Peyer's patch (tissue), 4 donors: ENCODE results near the gene DOCK2. TPM values are rescaled to one million over a fixed set of nuclear protein-coding genes. Genes with fewer than 3 reads are reported as not detected.
"Not testable (repeated sequence)": the region's sequence is repeated elsewhere in the genome, so short reads cannot be mapped to it uniquely, and the experiment has no call there.

ENCODE experiments used
- DNase-seq, 3 donors: peaks; one replicate each; pipeline ENCODE4 v3.0.0-alpha.2; 2017 to 2019
- H3K27ac ChIP-seq, 4 donors: fragments of 200-600 bp; sonication (generic); one replicate each; pipeline ENCODE4 v1.5.1; 2016 to 2019
- H3K27me3 ChIP-seq, 2 donors: fragments of 200-600 bp; sonication (generic); one replicate each; pipeline ENCODE4 v1.5.1; 2019
- H3K36me3 ChIP-seq, 3 donors: fragments of 200-600 bp; sonication (generic); one replicate each; pipeline ENCODE4 v1.5.1; 2016 to 2019
- H3K4me1 ChIP-seq, 4 donors: fragments of 200-600 bp; sonication (generic); one replicate each; pipeline ENCODE4 v1.5.1; 2016 to 2019
- H3K4me3 ChIP-seq, 4 donors: fragments of 200-600 bp; sonication (generic); 1 replicate in 3 of 4; 2 replicates in 1 of 4; pipeline ENCODE4 v1.5.1; 2016 to 2019; ENCODE audit warnings: mild to moderate bottlenecking in 1 of 4
- H3K9me3 ChIP-seq, 4 donors: fragments of 200-600 bp; sonication (generic); one replicate each; pipeline ENCODE4 v1.5.1; 2016 to 2019; ENCODE audit warnings: mild to moderate bottlenecking in 1 of 4
- CTCF ChIP-seq, 6 experiments: fragments of 450-650 bp in 4 of 6; fragments of 200-600 bp in 2 of 6; sonication (generic) in 1 of 6; IDR thresholded peaks; one replicate each; pipeline ENCODE4 v1.5.1; 2017 to 2019; ENCODE audit warnings: antibody characterized with exemption in 6 of 6, mild to moderate bottlenecking in 3 of 6, moderate library complexity in 1 of 6
- POLR2A ChIP-seq, 2 donors: fragments of 450-650 bp; IDR thresholded peaks; one replicate each; pipeline ENCODE4 v1.5.1; 2017; ENCODE audit warnings: antibody characterized with exemption in 2 of 2, mild to moderate bottlenecking in 2 of 2, moderate library complexity in 2 of 2
- total RNA-seq, 4 donors: library from RNA; depleted of rRNA; stranded (reverse); fragments of >200 nt; gene quantifications; one replicate each; pipeline ENCODE4 v1.1.0, GENCODE V29; 2016

Gene DOCK2
- total RNA-seq, 4 donors from 2014 or later: 13.8 to 200 (median 17.8) TPM

- Histone ChIP-seq H3K4me1 (no peaks in the 10 kb centered on the region), H3K4me3 (no peak overlapping the region), H3K9me3 (no peaks in the 10 kb centered on the region), H3K27ac (no peak overlapping the region), H3K36me3 (no peaks in the 10 kb centered on the region), H3K27me3 (no peaks in the 10 kb centered on the region)
- TF ChIP-seq CTCF (IDR thresholded peaks at IDR 0.05): no peak
- TF ChIP-seq POLR2A (IDR thresholded peaks at IDR 0.05): no peak
- no peak for DNase-seq
Observed at GRCh38 chr5:169826618-169827017, 189.5 kb downstream of the DOCK2 start.

- no peaks in the 10 kb centered on the region for H3K9me3 ChIP-seq
- no peak overlapping the region for H3K27ac ChIP-seq
- H3K4me3 ChIP-seq: no peak overlapping the region
- H3K36me3 ChIP-seq: no peaks in the 10 kb centered on the region
- no peaks in the 10 kb centered on the region for H3K4me1 ChIP-seq
- DNase-seq: no peak
- no peak for TF ChIP-seq POLR2A (IDR thresholded peaks at IDR 0.05)
- TF ChIP-seq CTCF (IDR thresholded peaks at IDR 0.05): no peak
- H3K27me3 ChIP-seq: no peaks in the 10 kb centered on the region
Observed at GRCh38 chr5:169827769-169828168, 190.7 kb downstream of the DOCK2 start.

GRCh38 chr5:169828385-169828784, 191.3 kb downstream of the DOCK2 start:
- H3K27ac ChIP-seq: no peak overlapping the region
- no peak overlapping the region for H3K4me3 ChIP-seq
- H3K9me3 ChIP-seq: no peaks in the 10 kb centered on the region
- TF ChIP-seq POLR2A (IDR thresholded peaks at IDR 0.05) (no peak), CTCF (IDR thresholded peaks at IDR 0.05) (no peak)
- no peak for DNase-seq
- H3K27me3 ChIP-seq: no peaks in the 10 kb centered on the region
- H3K4me1 ChIP-seq: no peaks in the 10 kb centered on the region
- no peaks in the 10 kb centered on the region for H3K36me3 ChIP-seq

- no peaks in the 10 kb centered on the region for H3K9me3 ChIP-seq
- H3K27ac ChIP-seq: no peak overlapping the region
- H3K36me3 ChIP-seq: no peaks in the 10 kb centered on the region
- H3K27me3 ChIP-seq: no peaks in the 10 kb centered on the region
- TF ChIP-seq POLR2A (IDR thresholded peaks at IDR 0.05) (no peak), CTCF (IDR thresholded peaks at IDR 0.05) (no peak)
- H3K4me1 ChIP-seq: no peaks in the 10 kb centered on the region
- no peak overlapping the region for H3K4me3 ChIP-seq
- no peak for DNase-seq
Observed at GRCh38 chr5:169831331-169831730, 194.3 kb downstream of the DOCK2 start.

- TF ChIP-seq CTCF (IDR thresholded peaks at IDR 0.05) (no peak), POLR2A (IDR thresholded peaks at IDR 0.05) (no peak)
- Histone ChIP-seq H3K36me3 (no peaks in the 10 kb centered on the region), H3K27me3 (no peaks in the 10 kb centered on the region), H3K4me1 (no peaks in the 10 kb centered on the region), H3K4me3 (no peak overlapping the region), H3K27ac (no peak overlapping the region), H3K9me3 (no peaks in the 10 kb centered on the region)
- no peak for DNase-seq
Observed at GRCh38 chr5:169832304-169832703, 195.2 kb downstream of the DOCK2 start.

GRCh38 chr5:169832845-169833244, 195.8 kb downstream of the DOCK2 start:
- TF ChIP-seq CTCF (IDR thresholded peaks at IDR 0.05): no peak
- TF ChIP-seq POLR2A (IDR thresholded peaks at IDR 0.05): no peak
- Histone ChIP-seq H3K4me1 (no peaks in the 10 kb centered on the region), H3K27ac (no peak overlapping the region), H3K36me3 (no peaks in the 10 kb centered on the region), H3K9me3 (no peaks in the 10 kb centered on the region), H3K4me3 (no peak overlapping the region), H3K27me3 (no peaks in the 10 kb centered on the region)
- no peak for DNase-seq

- not testable (repeated sequence) for H3K36me3 ChIP-seq, DNase-seq, H3K9me3 ChIP-seq, H3K4me1 ChIP-seq, H3K27ac ChIP-seq, H3K27me3 ChIP-seq, H3K4me3 ChIP-seq
Observed at GRCh38 chr5:169833681-169834292, 196.7 kb downstream of the DOCK2 start.

GRCh38 chr5:169834540-169834939, 197.5 kb downstream of the DOCK2 start:
- not testable (repeated sequence) for DNase-seq, H3K9me3 ChIP-seq

More at GRCh38 chr5:169834540-169834939, 197.5 kb downstream of the DOCK2 start:
- H3K27me3 ChIP-seq, H3K4me1 ChIP-seq, H3K4me3 ChIP-seq, H3K27ac ChIP-seq, H3K36me3 ChIP-seq: not testable (repeated sequence)
